Kidney (tissue), 14 donors: ENCODE results near the gene ODC1. TPM values are rescaled to one million over a fixed set of nuclear protein-coding genes. Genes with fewer than 3 reads are reported as not detected.
A peak's percentile ranks its signal among the peaks of the same experiment; 100 is the strongest.
"Not testable (repeated sequence)": the region's sequence is repeated elsewhere in the genome, so short reads cannot be mapped to it uniquely, and the experiment has no call there.

ENCODE experiments used
- DNase-seq, 5 donors: peaks; one replicate each; pipeline ENCODE4 v3.0.0-alpha.2; 2013 to 2020
- FAIRE-seq: peaks from 2 replicates; lab custom pipeline; 2012; peaks lifted over from hg19 to GRCh38; lab: Jason Lieb, UNC
- H3K27ac ChIP-seq, 2 donors: one replicate each; pipeline ENCODE4 v1.7.0; 2013; ENCODE audit warnings: low read depth in 2 of 2, low read length in 2 of 2, inconsistent platforms in 1 of 2
- H3K27me3 ChIP-seq: one replicate; pipeline ENCODE4 v1.7.1; 2013; ENCODE audit warnings: low read length, inconsistent platforms; ENCODE audit not compliant: control insufficient read depth, insufficient read depth
- H3K36me3 ChIP-seq, 3 donors: one replicate each; pipeline versions ENCODE4 v1.7.0 to v1.7.1; 2013; ENCODE audit warnings: low read length in 3 of 3, control low read depth in 1 of 3, inconsistent platforms in 1 of 3; ENCODE audit not compliant: insufficient read depth in 3 of 3, control insufficient read depth in 2 of 3
- H3K4me1 ChIP-seq, 3 donors: one replicate each; pipeline versions ENCODE4 v1.7.0 to v1.7.1; 2013; ENCODE audit warnings: low read length in 3 of 3, inconsistent platforms in 1 of 3, low read depth in 1 of 3; ENCODE audit not compliant: control insufficient read depth in 2 of 3, insufficient read depth in 2 of 3
- H3K4me3 ChIP-seq, 3 donors: one replicate each; pipeline versions ENCODE4 v1.7.0 to v1.8.1; 2013; ENCODE audit warnings: low read length in 3 of 3, control low read depth in 1 of 3, inconsistent platforms in 1 of 3
- H3K9ac ChIP-seq, 3 donors: one replicate each; pipeline versions ENCODE4 v1.7.0 to v1.7.1; 2013; ENCODE audit warnings: low read length in 3 of 3, control low read depth in 1 of 3, inconsistent platforms in 1 of 3
- H3K9me3 ChIP-seq, 3 donors: one replicate each; pipeline versions ENCODE4 v1.7.0 to v1.7.1; 2013; ENCODE audit warnings: low read length in 3 of 3, control low read depth in 1 of 3, inconsistent platforms in 1 of 3; ENCODE audit not compliant: control insufficient read depth in 2 of 3, insufficient read depth in 1 of 3
- intact Hi-C: fragments of 100-400 bp; cut with DNase I; formaldehyde crosslinking; loops from one replicate; pipeline ENCODE4 v1.11.1; 2022
- polyA plus RNA-seq: library from polyadenylated mRNA; stranded (reverse); fragments of 350-450 nt; fragmentation: Illumina TruSeq; extraction: RNeasy Lipid Tissue Mini Kit (QIAGEN cat#74804); gene quantifications from one replicate; pipeline ENCODE4 v1.2.3, GENCODE V29; 2014; ENCODE audit warnings: low read depth, low replicate concordance; ENCODE audit not compliant: insufficient read depth
- total RNA-seq: library from RNA; stranded (reverse); fragmentation: NEBNext Ultra II Directional; extraction: Animal tissue kit (Norgen Biotek cat#: 25700); gene quantifications from one replicate; pipeline ENCODE4 v1.2.1, GENCODE V29; 2021
- TF ChIP-seq, protein P1 (sequence below): IDR thresholded peaks from 3 replicates; pipeline ENCODE4 v1.5.1; 2012; ENCODE audit warnings: mild to moderate bottlenecking, moderate library complexity, borderline replicate concordance; ENCODE audit not compliant: insufficient read depth; ENCODE audit errors: extremely low read depth
- donor health status: control.
- donor health status: control.
- donor health status: control.
- donor health status: control.
- donor health status: control.
- donor health status: DM: yes; HTN: yes; CAD: no.
- donor health status: Normal renal cell carcinoma (clear cell type).

ODC1 gene
- total and polyA plus RNA-seq, 2 donors from 2014 or later, result 94.4 to 97.5 TPM

DNA sequence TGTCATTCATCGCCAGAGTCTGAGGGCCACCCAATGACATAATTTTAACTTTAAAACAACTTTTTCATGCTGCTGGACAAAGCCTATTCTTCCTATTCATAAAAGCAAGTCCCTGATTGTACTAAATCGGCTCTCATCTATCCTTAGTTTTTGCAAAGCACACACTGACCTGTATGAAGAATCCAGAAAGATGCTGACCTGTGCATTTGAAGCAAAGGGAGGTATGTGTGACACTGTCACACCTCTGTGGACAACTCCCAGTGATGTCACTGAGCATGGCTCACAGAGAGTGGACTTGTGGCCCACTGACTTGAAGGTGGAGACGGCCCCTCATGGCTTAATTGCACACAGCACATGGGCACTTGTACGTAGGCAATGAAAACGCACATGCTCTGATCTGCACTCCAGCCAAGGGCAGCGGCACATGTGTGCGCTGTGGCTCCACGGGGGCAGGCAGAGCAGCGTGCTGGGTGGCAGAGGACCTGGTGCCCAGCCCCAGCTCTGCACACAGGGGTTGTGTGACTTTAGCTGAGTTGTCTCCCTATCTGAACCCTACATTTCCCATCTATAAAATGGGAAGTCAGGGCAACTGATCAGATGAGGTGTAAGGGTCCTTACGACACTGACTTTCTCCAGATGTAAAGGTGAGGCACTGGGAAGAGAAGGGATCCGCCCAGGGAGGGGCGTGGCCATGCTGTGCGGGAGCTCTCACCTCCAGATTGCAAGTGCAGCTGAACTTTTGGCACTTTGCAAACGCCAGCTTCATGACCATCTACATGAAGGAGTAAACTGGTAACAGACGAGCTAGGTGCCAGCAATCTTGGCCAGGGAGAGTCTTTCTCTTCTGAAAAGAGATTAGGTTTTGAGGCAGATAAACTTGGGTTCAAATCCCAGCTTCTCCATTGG lies 14.3 kb upstream of the ODC1 start:
- DNase-seq, result peak in 1 of 5 donors; percentile 19

DNA sequence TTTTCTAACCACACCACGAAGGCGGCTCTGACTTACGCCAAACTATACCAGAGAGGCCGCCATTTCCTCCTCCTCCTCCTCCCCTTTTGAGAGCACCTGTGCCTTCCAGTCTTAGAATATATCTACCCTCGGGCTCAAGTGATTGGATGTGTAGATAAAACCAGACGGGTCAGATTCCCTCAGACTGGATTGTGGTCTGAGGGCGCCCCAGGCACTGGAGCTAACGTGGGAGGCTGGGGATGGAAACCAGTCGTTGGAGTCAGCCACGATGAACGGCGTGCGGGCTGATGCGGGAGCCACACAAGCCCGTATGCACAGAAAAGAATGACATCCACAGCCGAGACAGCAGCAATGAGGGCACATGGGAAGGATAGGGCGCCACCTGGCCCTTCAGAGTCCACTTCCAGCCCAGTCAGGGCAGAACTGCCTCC lies 12.3 kb upstream of the ODC1 start:
- H3K4me1 ChIP-seq, result no peaks in the 10 kb centered on the region
- DNase-seq, result no peak
- H3K36me3 ChIP-seq, result no peaks in the 10 kb centered on the region
- H3K27me3 ChIP-seq, result no peaks in the 10 kb centered on the region
- no peak overlapping the region for H3K4me3 ChIP-seq
- TF ChIP-seq, protein P1, sequence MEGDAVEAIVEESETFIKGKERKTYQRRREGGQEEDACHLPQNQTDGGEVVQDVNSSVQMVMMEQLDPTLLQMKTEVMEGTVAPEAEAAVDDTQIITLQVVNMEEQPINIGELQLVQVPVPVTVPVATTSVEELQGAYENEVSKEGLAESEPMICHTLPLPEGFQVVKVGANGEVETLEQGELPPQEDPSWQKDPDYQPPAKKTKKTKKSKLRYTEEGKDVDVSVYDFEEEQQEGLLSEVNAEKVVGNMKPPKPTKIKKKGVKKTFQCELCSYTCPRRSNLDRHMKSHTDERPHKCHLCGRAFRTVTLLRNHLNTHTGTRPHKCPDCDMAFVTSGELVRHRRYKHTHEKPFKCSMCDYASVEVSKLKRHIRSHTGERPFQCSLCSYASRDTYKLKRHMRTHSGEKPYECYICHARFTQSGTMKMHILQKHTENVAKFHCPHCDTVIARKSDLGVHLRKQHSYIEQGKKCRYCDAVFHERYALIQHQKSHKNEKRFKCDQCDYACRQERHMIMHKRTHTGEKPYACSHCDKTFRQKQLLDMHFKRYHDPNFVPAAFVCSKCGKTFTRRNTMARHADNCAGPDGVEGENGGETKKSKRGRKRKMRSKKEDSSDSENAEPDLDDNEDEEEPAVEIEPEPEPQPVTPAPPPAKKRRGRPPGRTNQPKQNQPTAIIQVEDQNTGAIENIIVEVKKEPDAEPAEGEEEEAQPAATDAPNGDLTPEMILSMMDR, result no peak
- no peak for FAIRE-seq
- no peaks in the 10 kb centered on the region for H3K9me3 ChIP-seq
- no peak overlapping the region for H3K9ac ChIP-seq
- intact Hi-C loops, result no loop called here
- no peak overlapping the region for H3K27ac ChIP-seq

More for the DNA sequence above, 14.3 kb upstream of the ODC1 start:
- H3K27ac ChIP-seq, result no peak overlapping the region
- TF ChIP-seq, protein P1, result no peak
- no peaks in the 10 kb centered on the region for H3K27me3 ChIP-seq
- intact Hi-C loops, result no loop called here
- H3K4me1 ChIP-seq, result no peaks in the 10 kb centered on the region
- no peak overlapping the region for H3K4me3 ChIP-seq
- no peak for FAIRE-seq
- no peak overlapping the region for H3K9ac ChIP-seq
- no peaks in the 10 kb centered on the region for H3K9me3 ChIP-seq
- H3K36me3 ChIP-seq, result no peaks in the 10 kb centered on the region

DNA sequence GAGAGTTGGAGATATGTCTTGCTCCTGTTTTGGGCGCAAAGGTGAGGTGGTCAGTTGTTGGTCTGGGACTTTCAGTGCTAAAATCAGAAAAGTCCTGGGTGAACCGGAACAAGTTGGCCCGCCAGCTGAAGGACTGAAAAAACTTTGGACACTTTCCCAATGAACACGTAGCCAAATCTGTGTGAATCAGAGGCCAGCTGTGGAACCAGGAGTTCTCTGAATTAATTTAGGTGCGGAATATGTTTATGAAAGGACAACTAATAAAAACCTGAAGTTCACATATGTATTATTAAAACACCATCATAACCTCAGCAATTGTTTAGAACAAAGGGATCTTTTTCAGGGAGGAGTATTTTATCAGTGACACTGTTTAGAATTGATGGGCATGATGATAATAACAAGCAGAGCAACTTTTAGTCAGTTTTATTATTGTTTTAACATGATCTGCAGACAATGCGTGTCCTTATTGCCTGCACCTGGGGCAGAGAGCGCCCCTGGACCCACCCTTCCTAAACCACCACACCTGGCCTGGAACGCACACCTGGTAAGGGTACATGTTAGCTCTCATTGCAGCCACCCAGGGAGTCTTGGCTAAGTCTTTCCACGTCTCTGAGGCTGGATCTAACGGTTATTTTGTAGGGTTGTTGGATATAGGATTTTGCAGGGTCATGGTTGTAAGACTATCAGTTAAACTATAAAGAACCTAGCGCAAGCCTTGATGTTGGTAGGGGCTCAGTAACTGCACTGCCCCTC lies 9.9 kb upstream of the ODC1 start:
- DNase-seq (no peak), FAIRE-seq (no peak)
- Histone ChIP-seq H3K36me3 (no peaks in the 10 kb centered on the region), H3K27me3 (no peaks in the 10 kb centered on the region), H3K9me3 (no peaks in the 10 kb centered on the region), H3K4me3 (no peak overlapping the region), H3K4me1 (no peaks in the 10 kb centered on the region), H3K9ac (no peak overlapping the region), H3K27ac (no peak overlapping the region)
- TF ChIP-seq, protein P1, result no peak
- intact Hi-C loops, result no loop called here

DNA sequence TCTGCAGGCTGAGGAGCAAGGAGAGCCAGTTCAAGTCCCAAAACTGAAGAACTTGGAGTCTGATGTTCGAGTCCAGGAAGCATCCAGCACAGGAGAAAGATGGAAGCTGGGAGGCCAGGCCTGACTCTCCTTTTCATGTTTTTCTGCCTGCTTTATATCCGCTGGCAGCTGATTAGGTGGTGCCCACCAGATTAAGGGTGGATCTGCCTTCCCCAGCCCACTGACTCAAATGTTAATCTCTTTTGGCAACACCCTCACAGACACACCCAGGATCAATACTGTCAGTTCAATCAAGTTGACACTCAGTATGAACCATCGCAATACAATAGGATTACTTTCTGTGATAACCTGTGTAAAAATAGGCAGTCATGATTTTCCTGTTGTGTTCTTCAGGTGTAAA lies 9.1 kb upstream of the ODC1 start:
- H3K4me1 ChIP-seq, DNase-seq, H3K36me3 ChIP-seq, H3K4me3 ChIP-seq, FAIRE-seq, H3K9ac ChIP-seq, H3K27me3 ChIP-seq, intact Hi-C loops, H3K27ac ChIP-seq, H3K9me3 ChIP-seq: not testable (repeated sequence)
